ENCODE results near the gene TSC22D4. TPM values are rescaled to one million over a fixed set of nuclear protein-coding genes. Genes with fewer than 3 reads are reported as not detected.
A peak's percentile ranks its signal among the peaks of the same experiment; 100 is the strongest.

Gene TSC22D4
- total RNA-seq, 2 experiments from 2014 or later: 113 to 128 TPM

- DNase-seq: no peak
- Mint-ChIP-seq H3K4me3 (peak overlapping the region; percentile 98), H3K27me3 (no peaks in the 10 kb centered on the region), H3K4me1 (peaks cover 54% of the 10 kb centered on the region), H3K36me3 (ENCODE audit: low read depth) (peaks cover 43% of the 10 kb centered on the region), H3K27ac (peak overlapping the region; percentile 93), H3K9me3 (no peaks in the 10 kb centered on the region)
- POLR2A ChIA-PET: interaction anchor here (0.6 kb wide), 1 partner anchor 65 kb away, joined by 3 read pairs; no protein-coding TSS in a partner anchor
- CTCF ChIA-PET: interaction anchor here (0.6 to 1.4 kb wide), 6 partner anchors 9 to 250 kb away, joined by 3 to 4 read pairs (median 3); partner anchors contain the start of gene POP7
These were observed 1.1 kb downstream of the TSC22D4 start for GRCh38 chr7:100477871-100478267.

- ChIA-PET CTCF (interaction anchor here (0.6 to 1.4 kb wide), 4 partner anchors 8 to 251 kb away, joined by 3 to 4 read pairs (median 3); no protein-coding TSS in a partner anchor), POLR2A (interaction anchor here (0.6 kb wide), 1 partner anchor 66 kb away, joined by 3 read pairs; no protein-coding TSS in a partner anchor)
- H3K36me3 Mint-ChIP-seq (ENCODE audit: low read depth): peaks cover 43% of the 10 kb centered on the region
- H3K4me1 Mint-ChIP-seq: peaks cover 51% of the 10 kb centered on the region
- no peaks in the 10 kb centered on the region for H3K27me3 Mint-ChIP-seq
- peak overlapping the region; percentile 98 for H3K4me3 Mint-ChIP-seq
- H3K9me3 Mint-ChIP-seq: no peaks in the 10 kb centered on the region
- DNase-seq: peak; percentile 45
- H3K27ac Mint-ChIP-seq: peak overlapping the region; percentile 82
These were observed 1.8 kb downstream of the TSC22D4 start for GRCh38 chr7:100476903-100477870.

GRCh38 chr7:100476101-100476780, 2.8 kb downstream of the TSC22D4 start:
- peaks cover 48% of the 10 kb centered on the region for H3K4me1 Mint-ChIP-seq
- ChIA-PET CTCF (interaction anchor here (1.1 to 3.5 kb wide), 2 partner anchors 13 to 83 kb away, joined by 4 to 14 read pairs; partner anchors contain the start of gene SPACDR), POLR2A (no interaction called here)
- peak overlapping the region; percentile 98 for H3K4me3 Mint-ChIP-seq
- peaks cover 47% of the 10 kb centered on the region for H3K36me3 Mint-ChIP-seq (ENCODE audit: low read depth)
- H3K27ac Mint-ChIP-seq: peak overlapping the region; percentile 82
- H3K9me3 Mint-ChIP-seq: no peaks in the 10 kb centered on the region
- DNase-seq: no peak
- no peaks in the 10 kb centered on the region for H3K27me3 Mint-ChIP-seq

DNA sequence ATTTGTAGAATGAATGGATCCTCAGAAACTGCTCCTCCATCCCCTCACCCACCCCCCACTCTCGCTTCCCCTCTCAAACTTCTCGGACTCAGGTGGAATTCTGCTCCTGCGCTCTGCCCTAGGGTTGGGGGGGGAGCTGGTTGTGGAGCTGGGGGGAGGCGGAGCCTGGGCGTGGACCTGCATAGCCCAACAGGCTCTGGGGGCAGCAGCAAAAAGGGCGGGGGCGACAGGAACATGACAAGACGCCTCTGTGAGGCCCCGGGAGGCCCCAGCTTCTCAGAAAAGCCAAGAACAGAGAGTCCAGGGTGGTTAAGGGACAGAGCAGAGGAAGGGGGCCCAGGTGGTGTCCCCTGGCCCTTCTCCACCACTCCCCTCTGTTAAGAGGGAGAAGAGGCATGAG, 3.5 kb downstream of the TSC22D4 start:
- Mint-ChIP-seq H3K4me3 (peak overlapping the region; percentile 98), H3K27me3 (no peaks in the 10 kb centered on the region), H3K27ac (peak overlapping the region; percentile 82), H3K4me1 (peaks cover 48% of the 10 kb centered on the region), H3K9me3 (no peaks in the 10 kb centered on the region), H3K36me3 (ENCODE audit: low read depth) (peaks cover 47% of the 10 kb centered on the region)
- CTCF ChIA-PET: interaction anchor here (0.5 to 3.5 kb wide), 3 partner anchors 12 to 84 kb away, joined by 3 to 14 read pairs (median 4); partner anchors contain the start of gene SPACDR
- no peak for DNase-seq
- POLR2A ChIA-PET: no interaction called here

DNA sequence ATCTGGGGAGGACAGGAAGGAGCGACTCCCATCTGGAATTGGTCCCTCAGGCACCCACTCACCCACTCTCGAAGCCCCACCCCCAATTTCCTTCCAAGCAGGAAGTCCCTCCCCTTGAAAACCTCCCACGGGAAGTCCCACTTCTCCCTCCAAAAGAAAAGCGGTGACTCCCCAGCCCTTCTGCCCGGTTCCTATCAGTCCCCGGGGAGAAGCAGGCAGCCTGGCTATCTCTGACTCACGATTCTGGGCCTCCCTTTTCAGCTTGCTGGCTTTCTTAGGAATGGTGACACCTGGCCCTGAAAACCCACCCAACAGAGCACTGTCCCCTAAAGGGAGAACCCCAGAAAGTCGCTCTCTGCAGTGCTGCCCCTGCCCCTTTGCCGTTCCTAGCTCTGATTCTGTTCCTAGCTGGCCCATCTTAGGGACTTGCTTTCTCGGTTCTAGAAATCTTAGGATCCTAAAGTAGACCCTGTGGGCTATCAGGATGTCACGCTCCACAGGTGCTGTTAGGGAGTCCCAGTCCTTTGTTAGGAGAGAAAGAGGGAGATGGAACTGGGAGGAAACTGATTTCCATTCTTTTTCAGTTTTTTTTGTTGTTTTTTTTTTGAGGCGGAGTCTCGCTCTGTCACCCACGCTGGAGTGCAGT, 6.0 kb downstream of the TSC22D4 start:
- no peak for DNase-seq
- peaks cover 51% of the 10 kb centered on the region for H3K4me1 Mint-ChIP-seq
- no peak overlapping the region for H3K4me3 Mint-ChIP-seq
- H3K9me3 Mint-ChIP-seq: no peaks in the 10 kb centered on the region
- CTCF ChIA-PET: interaction anchor here (0.7 to 3.5 kb wide), 5 partner anchors 10 to 379 kb away, joined by 3 to 14 read pairs (median 3); partner anchors contain the start of genes PPP1R35 and SLC12A9
- peaks cover 50% of the 10 kb centered on the region for H3K36me3 Mint-ChIP-seq (ENCODE audit: low read depth)
- H3K27ac Mint-ChIP-seq: peak overlapping the region; percentile 66
- POLR2A ChIA-PET: no interaction called here
- H3K27me3 Mint-ChIP-seq: no peaks in the 10 kb centered on the region

- H3K27me3 Mint-ChIP-seq: no peaks in the 10 kb centered on the region
- H3K4me1 Mint-ChIP-seq: peaks cover 51% of the 10 kb centered on the region
- H3K36me3 Mint-ChIP-seq (ENCODE audit: low read depth): peaks cover 50% of the 10 kb centered on the region
- no peaks in the 10 kb centered on the region for H3K9me3 Mint-ChIP-seq
- ChIA-PET CTCF (interaction anchor here (0.9 to 3.5 kb wide), 3 partner anchors 10 to 380 kb away, joined by 3 to 13 read pairs (median 8); partner anchors contain the start of gene SLC12A9), POLR2A (no interaction called here)
- no peak for DNase-seq
- H3K27ac Mint-ChIP-seq: no peak overlapping the region
- no peak overlapping the region for H3K4me3 Mint-ChIP-seq
These were observed 6.7 kb downstream of the TSC22D4 start for GRCh38 chr7:100472121-100472851.

DNA sequence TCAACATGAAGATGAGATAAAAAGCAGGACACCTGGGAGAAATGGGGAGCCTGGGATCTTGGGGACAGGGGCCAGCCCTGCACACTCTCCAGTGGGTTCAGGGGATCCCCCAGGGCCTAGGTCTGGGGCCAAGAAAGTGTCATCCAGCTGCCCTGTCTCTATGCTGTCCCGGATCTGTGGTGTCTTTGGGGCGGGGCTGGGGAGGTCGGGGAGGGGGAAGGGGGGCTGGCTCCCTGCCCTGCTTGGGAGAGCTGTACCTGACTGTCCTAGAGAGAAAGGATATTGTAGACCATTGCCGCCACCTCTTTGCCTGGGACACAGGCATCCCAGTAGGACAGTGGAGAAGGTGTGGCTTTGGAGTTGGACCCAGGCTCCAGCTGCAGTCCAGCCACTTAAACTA, 8.0 kb downstream of the TSC22D4 start:
- H3K4me3 Mint-ChIP-seq: no peak overlapping the region
- H3K9me3 Mint-ChIP-seq: no peaks in the 10 kb centered on the region
- H3K36me3 Mint-ChIP-seq (ENCODE audit: low read depth): peaks cover 42% of the 10 kb centered on the region
- no peak for DNase-seq
- POLR2A ChIA-PET: no interaction called here
- H3K27me3 Mint-ChIP-seq: no peaks in the 10 kb centered on the region
- CTCF ChIA-PET: interaction anchor here (0.5 to 3.5 kb wide), 2 partner anchors 88 to 624 kb away, joined by 5 to 13 read pairs; no protein-coding TSS in a partner anchor
- H3K4me1 Mint-ChIP-seq: peaks cover 40% of the 10 kb centered on the region
- no peak overlapping the region for H3K27ac Mint-ChIP-seq

- Mint-ChIP-seq H3K9me3 (no peaks in the 10 kb centered on the region), H3K27ac (peak overlapping the region; percentile 50), H3K27me3 (no peaks in the 10 kb centered on the region), H3K36me3 (ENCODE audit: low read depth) (peaks cover 36% of the 10 kb centered on the region), H3K4me1 (peaks cover 28% of the 10 kb centered on the region), H3K4me3 (no peak overlapping the region)
- POLR2A ChIA-PET: no interaction called here
- peak; percentile 81 for DNase-seq
- CTCF ChIA-PET: interaction anchor here (0.5 to 3.5 kb wide), 21 partner anchors 8 to 491 kb away, joined by 3 to 13 read pairs (median 3); partner anchors contain the start of genes FBXO24, LRCH4, MEPCE and POP7
These were observed 9.6 kb downstream of the TSC22D4 start for GRCh38 chr7:100469227-100470044.

DNA sequence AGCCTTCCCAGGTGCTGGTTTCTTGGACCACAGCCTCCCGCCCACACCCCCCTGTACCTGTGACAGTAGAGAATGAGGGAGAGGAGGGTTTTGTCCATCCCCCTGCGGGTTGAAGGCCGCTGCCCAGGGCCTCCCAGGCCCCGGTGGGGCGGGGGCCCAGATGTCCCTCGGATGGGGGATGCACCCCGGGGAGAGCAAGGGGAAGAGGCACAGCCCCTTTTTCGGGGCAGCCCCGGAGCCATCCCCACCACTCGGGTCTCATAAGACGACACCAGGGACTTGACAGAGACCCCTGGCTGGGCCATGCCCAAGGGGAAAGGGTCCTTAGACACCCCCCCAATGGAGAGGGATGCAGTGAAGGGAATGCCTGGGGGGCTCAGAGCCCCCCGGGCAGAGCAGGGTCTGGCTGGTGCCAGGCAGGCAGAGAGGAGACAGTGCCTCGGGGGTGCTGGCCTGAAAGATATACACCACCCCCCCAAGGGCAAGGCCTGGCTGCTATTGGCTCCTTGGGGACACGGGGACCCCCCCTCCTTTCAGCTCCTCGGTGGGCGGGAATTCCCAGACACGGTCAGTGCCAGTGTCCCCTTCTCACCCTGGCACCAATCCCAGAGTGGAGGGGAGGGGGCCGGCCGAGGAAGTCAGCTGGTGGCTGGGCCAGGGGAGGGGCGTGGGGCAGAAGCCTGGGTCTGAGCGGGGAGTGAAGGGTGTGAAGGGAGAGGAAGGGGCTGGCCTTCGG, 11.2 kb downstream of the TSC22D4 start:
- Mint-ChIP-seq H3K27ac (peak overlapping the region; percentile 31), H3K4me1 (peaks cover 11% of the 10 kb centered on the region), H3K9me3 (no peaks in the 10 kb centered on the region), H3K4me3 (no peak overlapping the region), H3K36me3 (ENCODE audit: low read depth) (peaks cover 24% of the 10 kb centered on the region), H3K27me3 (no peaks in the 10 kb centered on the region)
- CTCF ChIA-PET: interaction anchor here (1.1 kb wide), 2 partner anchors 82 to 119 kb away, joined by 3 read pairs; partner anchors contain the start of gene FBXO24
- DNase-seq: no peak
- POLR2A ChIA-PET: no interaction called here

DNA sequence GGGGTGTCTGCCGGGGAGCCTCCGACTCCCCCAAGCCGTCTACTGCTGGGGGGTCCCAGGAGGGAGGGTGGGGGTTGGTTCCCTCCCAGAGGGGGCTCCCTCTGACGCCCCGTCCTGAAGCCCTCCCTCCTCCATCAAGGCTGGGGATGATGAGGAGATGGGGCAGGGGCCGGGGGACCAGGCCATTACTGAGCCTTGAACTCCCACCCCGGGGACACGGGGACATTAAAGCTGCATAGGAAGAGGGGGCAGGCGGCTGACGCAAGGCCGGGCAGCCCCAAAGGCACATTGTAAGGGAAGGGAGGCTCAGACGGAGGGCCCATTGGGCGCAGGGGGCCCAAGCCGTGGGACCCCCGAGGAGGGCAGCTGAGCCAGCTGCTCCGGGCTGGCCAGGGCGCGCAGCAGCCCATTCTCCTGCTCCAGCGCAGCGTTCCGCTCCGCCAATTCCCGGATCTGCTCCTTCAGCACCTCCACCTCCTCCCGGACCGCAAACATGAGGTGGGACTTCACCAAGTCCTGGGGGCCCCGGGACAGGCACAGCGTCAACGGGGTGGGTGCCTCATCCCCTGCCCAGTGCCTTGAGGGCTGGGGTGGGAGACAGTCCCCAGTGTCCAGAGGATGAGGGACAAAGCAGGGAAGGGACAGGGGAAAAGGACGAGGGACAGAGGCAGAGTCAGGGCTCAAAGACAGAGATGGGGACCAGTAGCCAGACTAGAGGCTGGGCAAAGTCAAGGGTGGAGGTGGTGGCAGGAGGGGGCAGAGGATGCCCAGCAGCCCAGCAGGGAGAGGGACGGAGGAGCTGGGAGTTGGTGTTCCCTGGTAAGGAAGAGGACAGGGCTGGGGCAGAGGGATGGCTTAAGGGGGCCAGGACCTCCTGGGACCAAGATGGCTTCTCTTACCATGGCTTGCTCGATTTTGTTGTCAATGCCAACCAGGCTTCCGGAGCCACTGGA, 12.1 kb downstream of the TSC22D4 start:
- Mint-ChIP-seq H3K4me1 (peaks cover 9% of the 10 kb centered on the region), H3K36me3 (ENCODE audit: low read depth) (peaks cover 24% of the 10 kb centered on the region), H3K27ac (peak overlapping the region; percentile 31), H3K9me3 (no peaks in the 10 kb centered on the region), H3K4me3 (no peak overlapping the region), H3K27me3 (no peaks in the 10 kb centered on the region)
- CTCF ChIA-PET: no interaction called here
- no peak for DNase-seq
- POLR2A ChIA-PET: no interaction called here
